Thyroid gland (tissue), 4 donors: ENCODE measurements around the gene PPP3CB.

ENCODE experiments used
- POLR2A ChIP-seq, 2 donors: fragments of 450-650 bp; IDR thresholded peaks; one replicate each; pipeline ENCODE4 v1.6.1; 2017; ENCODE audit warnings: antibody characterized with exemption in 2 of 2, mild to moderate bottlenecking in 2 of 2, moderate library complexity in 1 of 2
- TF ChIP-seq, protein P1 (sequence below), 6 experiments: fragments of 200-600 bp in 3 of 6; fragments of 450-650 bp in 3 of 6; sonication (generic) in 3 of 6; IDR thresholded peaks; one replicate each; pipeline ENCODE4 v1.5.1; 2016 to 2019; ENCODE audit warnings: antibody characterized with exemption in 6 of 6, mild to moderate bottlenecking in 2 of 6, inconsistent platforms in 1 of 6, moderate library complexity in 1 of 6

DNA sequence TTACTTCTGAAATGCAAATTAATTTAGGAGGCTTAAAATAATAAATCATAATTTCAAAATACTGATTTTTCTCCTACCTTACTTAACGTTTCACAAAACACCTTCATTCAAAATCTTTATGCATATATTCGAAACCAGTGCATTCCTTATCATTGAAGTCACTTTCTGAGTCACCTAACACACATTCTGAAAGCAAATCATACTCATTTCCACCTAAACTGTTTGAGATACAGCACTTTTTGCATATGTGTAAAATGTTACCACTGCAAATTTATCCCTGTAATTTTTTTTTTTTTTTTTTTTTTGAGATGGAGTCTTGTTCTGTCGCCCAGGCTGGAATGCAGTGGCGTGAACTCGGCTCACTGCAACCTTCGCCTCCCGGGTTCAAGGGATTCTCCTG lies 15.7 kb downstream of the PPP3CB start:
- TF ChIP-seq, protein P1, sequence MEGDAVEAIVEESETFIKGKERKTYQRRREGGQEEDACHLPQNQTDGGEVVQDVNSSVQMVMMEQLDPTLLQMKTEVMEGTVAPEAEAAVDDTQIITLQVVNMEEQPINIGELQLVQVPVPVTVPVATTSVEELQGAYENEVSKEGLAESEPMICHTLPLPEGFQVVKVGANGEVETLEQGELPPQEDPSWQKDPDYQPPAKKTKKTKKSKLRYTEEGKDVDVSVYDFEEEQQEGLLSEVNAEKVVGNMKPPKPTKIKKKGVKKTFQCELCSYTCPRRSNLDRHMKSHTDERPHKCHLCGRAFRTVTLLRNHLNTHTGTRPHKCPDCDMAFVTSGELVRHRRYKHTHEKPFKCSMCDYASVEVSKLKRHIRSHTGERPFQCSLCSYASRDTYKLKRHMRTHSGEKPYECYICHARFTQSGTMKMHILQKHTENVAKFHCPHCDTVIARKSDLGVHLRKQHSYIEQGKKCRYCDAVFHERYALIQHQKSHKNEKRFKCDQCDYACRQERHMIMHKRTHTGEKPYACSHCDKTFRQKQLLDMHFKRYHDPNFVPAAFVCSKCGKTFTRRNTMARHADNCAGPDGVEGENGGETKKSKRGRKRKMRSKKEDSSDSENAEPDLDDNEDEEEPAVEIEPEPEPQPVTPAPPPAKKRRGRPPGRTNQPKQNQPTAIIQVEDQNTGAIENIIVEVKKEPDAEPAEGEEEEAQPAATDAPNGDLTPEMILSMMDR (IDR thresholded peaks at IDR 0.05), result no peak
- TF ChIP-seq POLR2A (IDR thresholded peaks at IDR 0.05), result no peak
